Caco-2 (cell line): Measurements from ENCODE around the gene CNTD1. TPM values are rescaled to one million over a fixed set of nuclear protein-coding genes. Genes with fewer than 3 reads are reported as not detected.

Source experiments
- BruUV-seq: library from RNA; stranded (reverse); fragments of 400-500 nt; replicated peaks from 2 replicates; lab custom pipeline; 2021; lab: Mats Ljungman, UMichigan
- CTCF ChIA-PET: fragments of 300-600 bp; sonication (Branson Sonifier 250); formaldehyde crosslinking; loops from one replicate; lab custom pipeline; 2022; ENCODE audit warnings: antibody characterized with exemption; lab: Charles Lee
- POLR2A ChIA-PET: fragments of 300-600 bp; sonication (Branson Sonifier 250); formaldehyde crosslinking; loops from one replicate; lab custom pipeline; 2022; ENCODE audit warnings: antibody characterized with exemption; lab: Charles Lee
- DNase-seq, 2 experiments: peaks; one replicate each; pipeline versions ENCODE4 v3.0.0 to v3.0.0-alpha.2; 2020 to 2022
- H3K27me3 ChIP-seq: replicated peaks from 2 replicates; pipeline ENCODE4 v1.6.0; 2011; ENCODE audit warnings: low read length; ENCODE audit not compliant: control insufficient read depth, insufficient read depth
- H3K36me3 ChIP-seq: 2 replicates; pipeline ENCODE4 v1.5.1; 2011; ENCODE audit warnings: low read length; ENCODE audit not compliant: control insufficient read depth, insufficient read depth
- H3K4me1 ChIP-seq: fragments of 250-450 bp; sonication (Bioruptor Pico); 2 replicates; pipeline ENCODE4 v1.5.1; 2020; ENCODE audit warnings: mild to moderate bottlenecking
- H3K4me3 ChIP-seq: 2 replicates; pipeline ENCODE4 v1.5.1; 2011; ENCODE audit warnings: low read depth, mild to moderate bottlenecking, control low read depth, low read length
- H3K9me3 ChIP-seq: fragments of 250-450 bp; sonication (Bioruptor Pico); 2 replicates; pipeline ENCODE4 v1.5.1; 2020; ENCODE audit warnings: mild to moderate bottlenecking, moderate library complexity
- H3K27ac Mint-ChIP-seq: one replicate; pipeline ENCODE4 v1.8.0; 2022; ENCODE audit warnings: mixed read lengths; ENCODE audit not compliant: unreplicated experiment
- H3K27me3 Mint-ChIP-seq: one replicate; pipeline ENCODE4 v1.8.0; 2022; ENCODE audit warnings: mixed read lengths; ENCODE audit not compliant: insufficient read depth, unreplicated experiment
- H3K36me3 Mint-ChIP-seq: one replicate; pipeline ENCODE4 v1.8.0; 2022; ENCODE audit warnings: mild to moderate bottlenecking, mixed read lengths; ENCODE audit not compliant: insufficient read depth, unreplicated experiment
- H3K4me1 Mint-ChIP-seq: one replicate; pipeline ENCODE4 v1.8.0; 2022; ENCODE audit warnings: low read depth, mixed read lengths; ENCODE audit not compliant: unreplicated experiment
- H3K4me3 Mint-ChIP-seq: one replicate; pipeline ENCODE4 v1.8.0; 2022; ENCODE audit warnings: mild to moderate bottlenecking, moderate library complexity, mixed read lengths; ENCODE audit not compliant: unreplicated experiment
- H3K9me3 Mint-ChIP-seq: one replicate; pipeline ENCODE4 v1.8.0; 2022; ENCODE audit warnings: mixed read lengths; ENCODE audit not compliant: unreplicated experiment
- intact Hi-C: fragments of 100-400 bp; cut with micrococcal nuclease; formaldehyde crosslinking; loops from one replicate; pipeline ENCODE4 v1.10.0; 2022; ENCODE audit not compliant: unreplicated experiment
- total RNA-seq: library from RNA; stranded (reverse); gene quantifications from 2 replicates; pipeline ENCODE4 v1.2.3, GENCODE V29; 2022
- TF ChIP-seq, protein P1 (sequence below), 2 experiments: fragments of 200-600 bp in 1 of 2; IDR thresholded peaks; 1 replicate in 1 of 2; 2 replicates in 1 of 2; pipeline versions ENCODE4 v1.5.1 to v1.8.0; 2011 to 2022; ENCODE audit warnings: antibody characterized with exemption in 1 of 2, control low read depth in 1 of 2, inconsistent platforms in 1 of 2, low read depth in 1 of 2, low read length in 1 of 2, mild to moderate bottlenecking in 1 of 2, moderate library complexity in 1 of 2; ENCODE audit not compliant: insufficient read depth in 1 of 2, severe bottlenecking in 1 of 2, unreplicated experiment in 1 of 2

The CNTD1 gene
- total RNA-seq, 1 experiment from 2014 or later, result 1.7 TPM

- TF ChIP-seq, protein P1, sequence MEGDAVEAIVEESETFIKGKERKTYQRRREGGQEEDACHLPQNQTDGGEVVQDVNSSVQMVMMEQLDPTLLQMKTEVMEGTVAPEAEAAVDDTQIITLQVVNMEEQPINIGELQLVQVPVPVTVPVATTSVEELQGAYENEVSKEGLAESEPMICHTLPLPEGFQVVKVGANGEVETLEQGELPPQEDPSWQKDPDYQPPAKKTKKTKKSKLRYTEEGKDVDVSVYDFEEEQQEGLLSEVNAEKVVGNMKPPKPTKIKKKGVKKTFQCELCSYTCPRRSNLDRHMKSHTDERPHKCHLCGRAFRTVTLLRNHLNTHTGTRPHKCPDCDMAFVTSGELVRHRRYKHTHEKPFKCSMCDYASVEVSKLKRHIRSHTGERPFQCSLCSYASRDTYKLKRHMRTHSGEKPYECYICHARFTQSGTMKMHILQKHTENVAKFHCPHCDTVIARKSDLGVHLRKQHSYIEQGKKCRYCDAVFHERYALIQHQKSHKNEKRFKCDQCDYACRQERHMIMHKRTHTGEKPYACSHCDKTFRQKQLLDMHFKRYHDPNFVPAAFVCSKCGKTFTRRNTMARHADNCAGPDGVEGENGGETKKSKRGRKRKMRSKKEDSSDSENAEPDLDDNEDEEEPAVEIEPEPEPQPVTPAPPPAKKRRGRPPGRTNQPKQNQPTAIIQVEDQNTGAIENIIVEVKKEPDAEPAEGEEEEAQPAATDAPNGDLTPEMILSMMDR (IDR thresholded peaks at IDR 0.05; ENCODE audit: insufficient read depth in 1 of 2, low read depth in 1 of 2, low read length in 1 of 2, severe bottlenecking in 1 of 2, unreplicated experiment in 1 of 2), result no peak
- H3K27ac Mint-ChIP-seq, result no peak overlapping the region
- Histone ChIP-seq H3K36me3 (peaks cover 4% of the 10 kb centered on the region), H3K4me1 (no peaks in the 10 kb centered on the region), H3K4me3 (no peak overlapping the region), H3K27me3 (no peaks in the 10 kb centered on the region), H3K9me3 (no peaks in the 10 kb centered on the region)
- H3K27me3 Mint-ChIP-seq, result no peaks in the 10 kb centered on the region
- BruUV-seq, result no TSS peak
- H3K4me3 Mint-ChIP-seq, result no peak overlapping the region
- no peaks in the 10 kb centered on the region for H3K9me3 Mint-ChIP-seq
- POLR2A ChIA-PET, result no interaction called here
- CTCF ChIA-PET, result interaction anchor here (1.1 to 2.9 kb wide), 5 partner anchors 21 to 153 kb away, joined by 4 to 25 read pairs (median 9); partner anchors contain the start of genes BECN1 and RPL27
- intact Hi-C loops, result no loop called here
- no peaks in the 10 kb centered on the region for H3K4me1 Mint-ChIP-seq
- peaks cover 60% of the 10 kb centered on the region for H3K36me3 Mint-ChIP-seq
- DNase-seq, result no peak
These were observed 46.3 kb downstream of the CNTD1 start for GRCh38 chr17:42844761-42845555.

GRCh38 chr17:42845556-42845917 is 46.9 kb downstream of the CNTD1 start:
- no peak overlapping the region for H3K4me3 Mint-ChIP-seq
- no peak overlapping the region for H3K27ac Mint-ChIP-seq
- H3K36me3 Mint-ChIP-seq, result peaks cover 54% of the 10 kb centered on the region
- ChIA-PET CTCF (interaction anchor here (1.1 to 2.9 kb wide), 5 partner anchors 22 to 152 kb away, joined by 4 to 25 read pairs (median 9); partner anchors contain the start of genes BECN1 and RPL27), POLR2A (no interaction called here)
- no peaks in the 10 kb centered on the region for H3K9me3 ChIP-seq
- intact Hi-C loops, result no loop called here
- DNase-seq, result peak in 1 of 2 experiments; percentile 23
- no peaks in the 10 kb centered on the region for H3K9me3 Mint-ChIP-seq
- H3K4me1 Mint-ChIP-seq, result no peaks in the 10 kb centered on the region
- H3K4me1 ChIP-seq, result no peaks in the 10 kb centered on the region
- no peaks in the 10 kb centered on the region for H3K27me3 ChIP-seq
- no peaks in the 10 kb centered on the region for H3K27me3 Mint-ChIP-seq
- peaks cover 4% of the 10 kb centered on the region for H3K36me3 ChIP-seq
- TF ChIP-seq, protein P1 (IDR thresholded peaks at IDR 0.05; ENCODE audit: insufficient read depth in 1 of 2, low read depth in 1 of 2, low read length in 1 of 2, severe bottlenecking in 1 of 2, unreplicated experiment in 1 of 2), result no peak
- no peak overlapping the region for H3K4me3 ChIP-seq
- BruUV-seq, result no TSS peak

GRCh38 chr17:42845918-42846593 is 47.4 kb downstream of the CNTD1 start:
- TF ChIP-seq, protein P1 (IDR thresholded peaks at IDR 0.05; ENCODE audit: insufficient read depth in 1 of 2, low read depth in 1 of 2, low read length in 1 of 2, severe bottlenecking in 1 of 2, unreplicated experiment in 1 of 2), result no peak
- Mint-ChIP-seq H3K9me3 (no peaks in the 10 kb centered on the region), H3K27me3 (no peaks in the 10 kb centered on the region), H3K36me3 (peaks cover 49% of the 10 kb centered on the region), H3K4me1 (no peaks in the 10 kb centered on the region), H3K4me3 (no peak overlapping the region), H3K27ac (peak overlapping the region; percentile 25)
- DNase-seq, result peak in 1 of 2 experiments; percentile 14
- Histone ChIP-seq H3K4me3 (no peak overlapping the region), H3K4me1 (no peaks in the 10 kb centered on the region), H3K27me3 (no peaks in the 10 kb centered on the region), H3K36me3 (peaks cover 4% of the 10 kb centered on the region), H3K9me3 (no peaks in the 10 kb centered on the region)
- ChIA-PET POLR2A (no interaction called here), CTCF (interaction anchor here (1.3 to 2.7 kb wide), 4 partner anchors 22 to 152 kb away, joined by 4 to 10 read pairs (median 8); partner anchors contain the start of genes BECN1 and RPL27)
- intact Hi-C loops, result no loop called here
- no TSS peak for BruUV-seq
